ENCODE measurements around the gene TFDP1.
"Not testable (repeated sequence)": the region's sequence is repeated elsewhere in the genome, so short reads cannot be mapped to it uniquely, and the experiment has no call there.

The TFDP1 gene

GRCh38 chr13:113567681-113568080 lies 16.9 kb upstream of the TFDP1 start:
- no peak for DNase-seq (ENCODE audit: low spot score)

GRCh38 chr13:113573065-113573464 lies 11.5 kb upstream of the TFDP1 start:
- no peak for DNase-seq (ENCODE audit: low spot score)

GRCh38 chr13:113576597-113576996 lies 8.0 kb upstream of the TFDP1 start:
- no peak for DNase-seq (ENCODE audit: low spot score)

GRCh38 chr13:113577881-113578435 lies 6.6 kb upstream of the TFDP1 start:
- DNase-seq (ENCODE audit: low spot score), result no peak

DNA sequence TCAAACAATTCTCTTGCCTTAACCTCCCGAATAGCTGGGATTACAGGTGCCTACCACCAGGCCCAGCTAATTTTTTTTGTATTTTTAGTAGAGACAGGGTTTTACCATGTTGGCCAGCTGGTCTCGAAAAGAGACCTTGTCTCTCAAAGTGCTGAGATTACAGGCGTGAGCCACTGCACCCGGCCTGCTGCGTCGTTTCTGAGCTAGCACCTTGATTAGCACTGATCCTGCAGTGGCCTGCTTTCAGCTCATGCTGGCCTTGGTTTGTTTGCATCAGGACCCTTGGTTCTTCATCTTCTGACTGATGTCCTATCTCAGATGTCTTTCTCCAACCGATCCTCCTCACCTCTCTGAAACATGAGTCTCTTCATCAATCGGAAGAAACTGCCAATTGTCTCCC lies 4.9 kb upstream of the TFDP1 start:
- no peak for DNase-seq (ENCODE audit: low spot score)

- DNase-seq (ENCODE audit: low spot score), result no peak
These were observed 2.7 kb upstream of the TFDP1 start for GRCh38 chr13:113581871-113582270.

GRCh38 chr13:113582841-113583631 lies 1.5 kb upstream of the TFDP1 start:
- DNase-seq (ENCODE audit: low spot score), result no peak

DNA sequence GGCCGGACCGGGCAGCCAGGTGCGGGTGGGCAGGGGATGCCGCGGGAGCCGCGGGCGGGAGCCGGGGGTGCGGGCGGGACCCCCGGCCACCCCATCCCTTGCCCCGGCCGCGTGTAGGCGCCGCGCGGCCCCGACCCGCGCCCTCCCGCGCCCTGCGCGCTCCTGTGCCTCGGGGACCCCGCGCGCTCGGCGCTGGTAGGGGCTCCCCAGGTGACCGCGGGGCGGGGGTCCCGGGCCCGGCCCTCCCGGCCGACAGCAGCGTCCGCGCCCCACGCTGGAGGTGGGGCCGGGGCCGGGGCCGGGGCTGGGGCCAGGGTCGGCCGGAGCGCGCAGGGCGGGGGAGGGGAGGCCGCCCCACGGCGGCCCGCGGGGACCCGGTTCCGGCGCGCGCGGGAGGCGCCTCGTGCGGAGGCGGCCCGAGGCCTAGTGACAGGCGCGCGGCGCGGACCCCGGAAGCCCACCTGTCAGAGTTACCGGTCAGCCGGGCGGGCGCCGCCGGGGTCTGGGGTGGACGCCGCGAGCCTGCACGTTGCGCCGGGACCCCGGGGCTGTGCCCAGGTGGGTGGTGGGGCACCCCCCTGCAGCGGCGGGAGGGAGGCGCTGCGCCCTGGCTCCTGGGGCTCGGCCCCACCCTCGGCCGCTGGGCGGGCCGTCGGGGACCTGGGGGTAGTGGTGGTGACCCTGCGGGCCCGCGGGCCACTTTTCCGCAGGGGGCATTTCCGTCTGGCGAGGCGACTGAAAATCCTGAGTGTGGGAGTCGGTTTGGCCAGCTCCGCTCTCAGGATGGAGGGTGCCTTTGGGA lies 518 bp downstream of the TFDP1 start:
- DNase-seq (ENCODE audit: low spot score), result peak; percentile 48

DNA sequence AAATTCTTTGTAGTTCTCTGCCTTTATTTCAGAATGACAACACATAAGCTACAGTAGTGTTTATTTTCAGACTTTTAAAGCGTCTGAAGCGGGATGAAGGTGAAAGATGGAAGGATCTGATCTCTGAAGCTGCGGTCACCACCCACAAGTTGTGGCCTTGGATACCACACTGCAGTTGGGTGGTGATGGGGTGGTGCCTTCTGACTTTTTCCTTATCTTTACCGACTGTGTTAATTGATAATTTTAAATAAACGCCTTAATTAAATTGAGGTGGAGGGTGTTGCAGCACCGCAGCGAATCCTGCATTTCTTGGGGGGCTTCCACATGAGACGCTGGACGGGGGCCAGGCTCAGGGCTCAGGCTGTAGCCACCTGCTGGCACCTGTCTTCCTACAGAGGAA lies 1.3 kb downstream of the TFDP1 start:
- no peak for DNase-seq (ENCODE audit: low spot score)

GRCh38 chr13:113586661-113587479 lies 2.3 kb downstream of the TFDP1 start:
- DNase-seq (ENCODE audit: low spot score), result no peak

GRCh38 chr13:113588394-113589111 lies 4.0 kb downstream of the TFDP1 start:
- DNase-seq (ENCODE audit: low spot score), result no peak

- DNase-seq (ENCODE audit: low spot score), result no peak
These were observed 4.9 kb downstream of the TFDP1 start for GRCh38 chr13:113589251-113589960.

- DNase-seq (ENCODE audit: low spot score), result no peak
These were observed 5.4 kb downstream of the TFDP1 start for GRCh38 chr13:113589961-113590339.

DNA sequence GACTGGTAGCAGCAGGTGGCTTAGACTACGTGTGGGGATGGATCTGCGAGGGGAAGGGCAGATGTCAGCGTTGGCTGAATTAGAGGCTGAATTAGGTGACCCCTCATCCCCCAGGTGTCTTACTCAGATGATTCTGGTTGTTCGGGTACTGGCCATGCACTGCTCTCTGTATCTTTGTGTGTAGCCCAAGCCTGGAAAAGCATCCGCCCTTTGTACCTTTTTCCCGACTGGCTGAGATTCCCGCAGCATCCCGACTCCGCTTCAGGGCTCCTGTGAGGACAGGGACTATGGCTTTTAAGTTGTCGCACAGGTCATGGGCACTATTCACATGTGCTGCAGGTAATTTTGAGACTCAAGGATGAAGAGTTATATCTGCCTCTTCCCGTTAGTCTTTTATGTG lies 7.2 kb downstream of the TFDP1 start:
- no peak for DNase-seq (ENCODE audit: low spot score)

DNA sequence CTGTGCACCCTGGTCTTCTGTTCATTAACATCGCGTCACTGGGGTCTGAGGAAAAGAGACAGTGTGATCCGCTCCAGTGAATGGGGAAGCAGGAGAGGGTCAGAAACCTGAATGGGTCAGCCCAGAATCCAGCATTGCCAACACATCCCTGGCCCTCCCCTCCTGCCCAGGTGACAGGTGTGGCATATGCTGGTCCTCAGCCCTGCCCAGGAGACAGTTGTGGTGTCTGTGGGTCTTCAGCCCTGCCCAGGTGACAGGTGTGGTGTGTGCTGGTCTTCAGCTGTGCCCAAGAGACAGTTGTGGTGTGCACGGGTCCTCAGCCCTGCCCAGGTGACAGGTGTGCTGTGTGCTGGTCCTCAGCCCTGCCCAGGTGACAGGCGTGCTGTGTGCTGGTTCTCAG lies 8.0 kb downstream of the TFDP1 start:
- DNase-seq (ENCODE audit: low spot score), result no peak

- DNase-seq (ENCODE audit: low spot score), result not testable (repeated sequence)
These were observed 9.7 kb downstream of the TFDP1 start for GRCh38 chr13:113594066-113594821.

DNA sequence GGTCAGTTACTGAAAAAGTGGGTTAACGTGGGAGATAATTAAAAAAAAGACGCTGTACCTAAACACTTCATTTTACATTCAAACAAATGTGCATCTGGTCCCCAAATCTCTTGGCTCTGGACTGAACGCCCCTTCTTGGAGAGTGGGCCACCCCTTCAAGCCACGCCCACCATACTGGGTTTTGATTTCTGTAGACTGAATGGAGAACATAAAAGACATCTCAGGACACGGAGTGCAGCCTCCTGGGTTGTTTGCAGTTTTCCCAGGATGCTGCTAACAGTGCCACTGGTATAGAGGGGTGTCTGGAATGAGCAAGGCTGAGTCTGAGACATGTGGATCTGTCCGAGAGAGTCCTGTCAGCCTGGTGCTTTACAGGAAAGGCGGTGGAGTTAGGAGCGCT lies 10.6 kb downstream of the TFDP1 start:
- no peak for DNase-seq (ENCODE audit: low spot score)

DNA sequence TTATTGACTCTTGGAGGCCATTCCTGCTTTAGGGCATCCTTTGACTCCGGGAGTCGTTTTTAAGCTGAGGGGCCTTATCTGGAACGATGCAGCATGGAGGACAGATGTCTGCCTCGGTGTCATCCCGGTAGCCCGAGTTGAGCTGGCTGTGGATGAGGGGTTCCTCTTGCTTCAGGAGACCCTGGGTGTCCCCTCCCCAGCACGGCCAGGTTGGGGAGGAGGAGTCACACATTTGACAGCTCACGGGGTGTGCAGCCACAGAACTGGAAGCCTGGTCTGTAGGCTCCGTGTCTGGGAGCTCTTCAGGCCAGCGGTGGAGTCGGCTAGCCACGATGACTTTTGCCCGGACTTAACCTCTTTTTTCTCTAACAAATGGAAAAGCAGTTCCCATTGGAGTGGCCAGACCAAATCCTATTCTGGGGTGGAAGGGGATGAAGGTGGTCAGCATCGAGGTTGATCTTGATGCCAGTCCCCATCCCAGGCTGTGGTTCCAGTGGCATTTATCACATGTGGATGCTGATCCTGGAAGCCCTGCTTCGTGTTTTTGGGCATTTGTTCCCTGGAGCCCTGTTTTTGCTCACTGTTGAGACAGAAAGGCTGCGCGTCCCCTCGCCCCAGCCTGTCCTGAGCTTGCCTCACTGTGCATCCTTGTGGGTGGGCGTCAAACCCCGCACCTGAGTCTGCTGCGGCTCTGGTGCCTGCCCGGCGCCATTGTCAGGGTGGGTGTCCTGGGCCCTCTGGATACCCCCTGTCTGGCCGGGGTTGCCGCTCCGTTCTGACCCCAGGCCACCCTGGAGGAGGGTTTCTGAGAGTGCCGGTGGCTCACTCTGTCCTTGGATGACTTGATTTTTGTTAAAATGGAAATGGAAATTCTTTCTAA lies 12.0 kb downstream of the TFDP1 start:
- DNase-seq (ENCODE audit: low spot score), result no peak

GRCh38 chr13:113597391-113598080 lies 13.0 kb downstream of the TFDP1 start:
- no peak for DNase-seq (ENCODE audit: low spot score)
